GM18505 (cell line): Measurements from ENCODE around the gene TBATA.
"Not testable (repeated sequence)": the region's sequence is repeated elsewhere in the genome, so short reads cannot be mapped to it uniquely, and the experiment has no call there.

ENCODE experiments used
- ATAC-seq: cut with Tn5 transposase; IDR thresholded peaks from one replicate; pipeline ENCODE4 v1.9.1; 2021; ENCODE audit not compliant: unreplicated experiment
- POLR2A ChIP-seq: IDR thresholded peaks from 4 replicates; pipeline ENCODE4 v1.6.1; 2011; ENCODE audit warnings: borderline replicate concordance; ENCODE audit not compliant: insufficient read depth, insufficient read length; ENCODE audit errors: extremely low read depth

TBATA gene

DNA sequence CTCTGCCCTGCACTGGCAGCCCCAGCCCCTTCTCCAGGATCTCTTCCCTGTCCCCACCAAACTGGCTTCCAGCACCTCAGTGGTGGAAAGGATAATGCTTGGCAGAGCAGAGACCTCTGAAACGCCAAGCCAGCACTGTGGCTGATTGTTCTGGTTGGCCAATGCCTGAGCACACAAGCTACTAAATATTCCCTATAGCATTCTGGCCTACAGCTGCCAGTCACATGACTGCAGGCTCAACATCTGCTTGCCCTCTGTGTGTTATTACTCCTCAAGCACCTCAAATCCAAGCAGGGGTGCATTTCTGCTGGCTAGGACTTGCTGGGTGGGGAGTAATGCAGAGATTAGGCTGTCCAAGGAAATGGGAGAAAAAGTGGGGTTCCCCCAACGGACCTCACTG, 6.1 kb downstream of the TBATA start:
- ATAC-seq: no peak
- TF ChIP-seq POLR2A: no peak

DNA sequence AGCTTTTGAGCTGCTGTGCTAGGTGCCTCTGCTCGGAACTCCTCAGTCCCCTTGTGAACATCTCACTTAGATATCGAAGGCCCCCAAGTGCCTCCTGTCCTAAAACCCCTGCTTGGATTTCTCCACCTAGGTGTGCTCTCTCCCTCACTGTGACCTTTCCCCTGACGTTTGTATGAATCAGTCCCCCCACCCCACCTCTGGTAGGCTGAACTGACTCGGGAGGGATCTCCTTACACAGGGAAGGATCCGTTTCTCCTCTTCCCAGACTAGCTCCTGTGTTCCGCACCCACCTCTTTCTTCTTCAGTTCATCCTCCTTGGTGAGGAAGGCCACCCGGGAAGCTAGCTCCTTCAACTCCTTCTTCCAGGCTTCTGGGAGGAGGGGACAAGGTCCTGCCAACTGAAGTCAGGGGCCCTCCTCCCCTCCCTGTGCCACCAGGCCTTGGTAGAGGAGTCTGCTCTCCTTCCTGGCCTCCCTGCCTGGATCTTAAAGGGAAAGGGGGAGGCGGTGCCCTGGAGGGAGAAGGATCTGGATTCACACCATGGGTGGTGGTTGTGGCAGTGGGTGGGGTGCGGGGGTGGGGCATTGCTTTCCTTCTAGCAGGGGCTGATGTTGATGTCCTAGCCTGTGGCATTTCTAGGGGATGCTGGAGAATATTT, 6.8 kb downstream of the TBATA start:
- ATAC-seq: no peak

DNA sequence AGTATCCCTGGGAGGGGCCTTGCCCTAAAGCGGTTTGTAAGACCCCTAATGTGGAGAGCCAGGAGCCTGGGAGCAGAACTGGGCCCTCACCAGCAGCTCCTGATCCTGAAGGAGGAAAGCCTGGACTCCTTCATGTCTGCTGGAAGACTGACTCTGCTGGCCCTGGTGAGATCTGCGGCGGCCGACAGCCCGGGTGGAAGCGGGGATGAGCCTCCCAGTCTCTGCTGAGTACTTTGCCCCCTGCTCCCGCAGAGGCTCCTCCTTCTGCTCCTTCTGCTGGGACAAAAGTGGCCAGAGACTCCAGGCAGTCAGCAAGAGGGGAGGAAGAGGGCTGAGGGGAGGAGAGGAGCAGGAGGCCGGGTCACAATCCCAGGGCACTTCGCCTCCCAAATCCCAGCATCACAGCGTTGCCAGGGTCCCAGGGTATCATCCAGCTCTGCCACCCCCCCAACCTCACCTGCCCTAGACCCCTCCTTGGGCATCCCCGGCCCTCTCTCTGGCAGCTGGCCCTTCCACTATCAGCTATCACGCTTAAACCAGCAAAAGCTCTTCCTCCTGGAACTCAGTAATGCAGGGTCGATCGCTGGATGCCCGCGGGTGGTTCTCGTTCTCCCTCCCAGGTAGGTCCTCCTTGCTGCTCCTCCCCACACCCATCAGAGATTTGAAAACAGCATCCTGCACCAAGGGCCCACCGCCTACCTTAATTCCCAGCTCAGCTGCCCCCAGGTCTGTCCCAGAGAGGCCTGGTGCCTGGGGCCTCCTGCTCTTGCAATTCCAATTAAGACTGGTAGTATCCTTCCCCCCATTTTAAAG, 7.9 kb downstream of the TBATA start:
- no peak for TF ChIP-seq POLR2A
- ATAC-seq: no peak

More for the DNA sequence above, 6.8 kb downstream of the TBATA start:
- no peak for TF ChIP-seq POLR2A

- ATAC-seq: no peak
- no peak for TF ChIP-seq POLR2A
Observed at GRCh38 chr10:70776455-70777005, 8.6 kb downstream of the TBATA start.

DNA sequence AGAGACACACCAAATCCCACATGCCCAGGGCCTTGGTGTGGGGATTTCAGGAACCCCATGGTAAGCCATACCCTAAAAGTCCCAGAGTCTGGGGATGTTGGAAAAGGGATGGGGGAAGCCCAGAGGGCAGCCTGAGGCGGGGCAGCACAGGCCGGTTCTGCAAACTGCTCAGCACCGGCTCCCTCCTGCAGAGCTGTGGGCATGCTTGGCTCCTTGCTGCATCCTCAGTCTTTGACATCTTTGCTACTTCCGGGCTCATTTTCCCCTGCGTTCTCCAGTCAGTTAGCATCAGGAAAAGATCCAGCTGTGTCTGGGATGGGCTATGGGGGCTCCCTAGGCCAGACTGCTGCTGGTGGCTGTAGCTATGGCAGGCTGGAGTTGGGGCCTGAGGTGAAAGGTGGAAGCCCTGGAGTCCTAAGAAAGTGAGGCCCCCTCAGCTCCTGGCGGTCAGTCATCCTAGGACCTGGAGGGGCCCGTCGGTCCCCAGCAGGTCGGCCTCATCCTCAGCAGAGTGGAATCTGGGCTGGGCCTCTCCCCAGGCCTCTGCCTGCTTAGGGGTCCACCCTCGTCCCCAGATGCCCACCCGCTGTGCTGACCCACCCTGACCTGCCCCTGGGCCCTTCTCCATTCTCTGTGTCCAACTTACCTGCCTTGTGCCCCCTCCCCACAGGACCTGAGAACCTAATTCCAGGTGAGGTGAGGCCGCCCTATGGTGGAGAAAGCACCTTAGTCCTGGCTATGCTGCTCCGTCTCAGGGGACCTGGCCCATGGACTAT, 9.3 kb downstream of the TBATA start:
- TF ChIP-seq POLR2A: no peak
- no peak for ATAC-seq

GRCh38 chr10:70774810-70775678, 10.1 kb downstream of the TBATA start:
- no peak for ATAC-seq
- no peak for TF ChIP-seq POLR2A

GRCh38 chr10:70773965-70774809, 11.0 kb downstream of the TBATA start:
- TF ChIP-seq POLR2A: no peak
- ATAC-seq: no peak

DNA sequence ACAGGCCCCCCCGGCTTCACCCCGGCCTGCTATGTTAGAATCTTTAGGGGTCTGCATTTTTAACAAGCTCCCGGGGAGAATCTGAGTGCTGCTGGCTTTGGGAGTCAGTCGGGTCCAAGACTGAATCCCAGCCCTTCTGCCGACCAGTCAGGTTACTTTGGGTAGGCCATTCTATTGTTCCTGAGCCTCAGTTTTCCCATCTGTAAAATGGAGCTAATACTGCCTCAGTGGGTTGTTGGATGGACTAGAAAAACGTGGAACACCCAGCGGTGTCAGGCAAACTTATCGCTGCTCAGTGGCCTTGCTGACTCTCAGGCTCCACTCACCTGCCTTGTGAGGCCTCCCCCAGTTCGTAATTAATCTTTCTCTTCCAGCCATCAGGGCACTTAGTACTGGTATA, 11.7 kb downstream of the TBATA start:
- no peak for ATAC-seq
- no peak for TF ChIP-seq POLR2A

GRCh38 chr10:70772627-70773026, 12.6 kb downstream of the TBATA start:
- no peak for TF ChIP-seq POLR2A
- no peak for ATAC-seq

DNA sequence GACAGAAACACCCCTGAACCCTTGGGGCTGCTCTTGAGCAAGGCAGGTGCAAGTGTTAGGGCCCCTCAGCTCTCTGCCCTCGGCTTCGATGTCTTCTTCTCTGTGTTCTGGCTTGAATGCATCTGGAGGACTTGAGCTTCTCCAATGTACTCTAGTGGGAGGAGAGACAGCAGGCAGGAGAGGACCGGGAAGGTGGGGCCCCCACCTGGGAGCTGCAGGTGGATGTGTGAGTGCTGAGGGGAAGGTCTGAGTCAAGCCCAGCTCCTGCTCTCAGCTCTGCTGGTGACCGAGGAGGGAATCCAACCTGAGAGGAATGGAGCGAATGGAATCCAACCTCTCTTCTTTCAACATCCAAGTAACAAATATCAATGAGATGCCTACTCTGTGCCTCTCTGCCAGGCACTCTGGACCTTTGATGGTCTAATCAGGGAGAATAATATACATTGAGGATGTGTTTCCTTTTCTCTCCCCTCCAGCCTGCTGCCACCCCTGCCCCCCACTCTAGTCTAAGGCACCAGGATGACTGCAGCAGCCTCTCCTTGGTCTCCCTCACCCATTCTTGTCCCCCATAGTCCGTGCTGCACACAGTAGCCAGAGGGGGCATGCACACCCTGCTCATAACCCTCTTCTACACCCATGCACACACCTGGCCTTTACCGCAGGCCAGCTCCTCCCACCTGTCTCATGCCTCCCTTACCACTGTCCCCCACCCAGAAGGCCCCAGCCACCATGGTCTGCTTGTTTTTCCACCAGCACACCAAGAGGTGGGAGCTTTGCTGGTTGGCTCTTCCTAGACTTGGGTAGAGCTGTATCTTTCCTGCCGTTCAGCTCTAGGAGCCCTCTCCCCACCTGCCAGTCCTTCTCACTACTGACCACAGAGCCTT, 13.6 kb downstream of the TBATA start:
- no peak for TF ChIP-seq POLR2A
- ATAC-seq: no peak

GRCh38 chr10:70770516-70770915, 14.7 kb downstream of the TBATA start:
- ATAC-seq: not testable (repeated sequence)
